ENCODE results near the gene ABCF1. TPM values are rescaled to one million over a fixed set of nuclear protein-coding genes. Genes with fewer than 3 reads are reported as not detected.
A peak's percentile ranks its signal among the peaks of the same experiment; 100 is the strongest.

The ABCF1 gene
- total and polyA plus RNA-seq, 9 of the 15 experiments (the other 6 are each of a cell fraction or from before 2014, with no cell fraction given) = 41.6 to 193 (median 102) TPM

GRCh38 chr6:30570740-30571074 is 535 bp upstream of the ABCF1 start (continued):
- no peak for TF ChIP-seq SNAPC5 (CRISPR knock-in tag; IDR thresholded peaks at IDR 0.05)
- peak; percentile 42; the same call in 1 of the 2 replicates for TF ChIP-seq SMARCE1 (IDR thresholded peaks at IDR 0.05)
- no peak for TF ChIP-seq DDX20 (tag; IDR thresholded peaks at IDR 0.05; ENCODE audit: low read depth)
- peak; percentile 25 for TF ChIP-seq ASH1L (IDR thresholded peaks at IDR 0.05; ENCODE audit: borderline replicate concordance, low read depth, partially characterized antibody)
- TF ChIP-seq, protein P1, sequence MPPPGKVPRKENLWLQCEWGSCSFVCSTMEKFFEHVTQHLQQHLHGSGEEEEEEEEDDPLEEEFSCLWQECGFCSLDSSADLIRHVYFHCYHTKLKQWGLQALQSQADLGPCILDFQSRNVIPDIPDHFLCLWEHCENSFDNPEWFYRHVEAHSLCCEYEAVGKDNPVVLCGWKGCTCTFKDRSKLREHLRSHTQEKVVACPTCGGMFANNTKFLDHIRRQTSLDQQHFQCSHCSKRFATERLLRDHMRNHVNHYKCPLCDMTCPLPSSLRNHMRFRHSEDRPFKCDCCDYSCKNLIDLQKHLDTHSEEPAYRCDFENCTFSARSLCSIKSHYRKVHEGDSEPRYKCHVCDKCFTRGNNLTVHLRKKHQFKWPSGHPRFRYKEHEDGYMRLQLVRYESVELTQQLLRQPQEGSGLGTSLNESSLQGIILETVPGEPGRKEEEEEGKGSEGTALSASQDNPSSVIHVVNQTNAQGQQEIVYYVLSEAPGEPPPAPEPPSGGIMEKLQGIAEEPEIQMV (tag; conservative IDR thresholded peaks at IDR 0.05; ENCODE audit: low read depth) = no peak
- TF ChIP-seq, protein P2, sequence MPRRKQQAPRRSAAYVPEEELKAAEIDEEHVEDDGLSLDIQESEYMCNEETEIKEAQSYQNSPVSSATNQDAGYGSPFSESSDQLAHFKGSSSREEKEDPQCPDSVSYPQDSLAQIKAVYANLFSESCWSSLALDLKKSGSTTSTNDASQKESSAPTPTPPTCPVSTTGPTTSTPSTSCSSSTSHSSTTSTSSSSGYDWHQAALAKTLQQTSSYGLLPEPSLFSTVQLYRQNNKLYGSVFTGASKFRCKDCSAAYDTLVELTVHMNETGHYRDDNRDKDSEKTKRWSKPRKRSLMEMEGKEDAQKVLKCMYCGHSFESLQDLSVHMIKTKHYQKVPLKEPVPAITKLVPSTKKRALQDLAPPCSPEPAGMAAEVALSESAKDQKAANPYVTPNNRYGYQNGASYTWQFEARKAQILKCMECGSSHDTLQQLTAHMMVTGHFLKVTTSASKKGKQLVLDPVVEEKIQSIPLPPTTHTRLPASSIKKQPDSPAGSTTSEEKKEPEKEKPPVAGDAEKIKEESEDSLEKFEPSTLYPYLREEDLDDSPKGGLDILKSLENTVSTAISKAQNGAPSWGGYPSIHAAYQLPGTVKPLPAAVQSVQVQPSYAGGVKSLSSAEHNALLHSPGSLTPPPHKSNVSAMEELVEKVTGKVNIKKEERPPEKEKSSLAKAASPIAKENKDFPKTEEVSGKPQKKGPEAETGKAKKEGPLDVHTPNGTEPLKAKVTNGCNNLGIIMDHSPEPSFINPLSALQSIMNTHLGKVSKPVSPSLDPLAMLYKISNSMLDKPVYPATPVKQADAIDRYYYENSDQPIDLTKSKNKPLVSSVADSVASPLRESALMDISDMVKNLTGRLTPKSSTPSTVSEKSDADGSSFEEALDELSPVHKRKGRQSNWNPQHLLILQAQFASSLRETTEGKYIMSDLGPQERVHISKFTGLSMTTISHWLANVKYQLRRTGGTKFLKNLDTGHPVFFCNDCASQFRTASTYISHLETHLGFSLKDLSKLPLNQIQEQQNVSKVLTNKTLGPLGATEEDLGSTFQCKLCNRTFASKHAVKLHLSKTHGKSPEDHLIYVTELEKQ (CRISPR knock-in tag; IDR thresholded peaks at IDR 0.05) = no peak
- 0 out of 4 replicates have a peak, but pooled peaks of 1 of the 2 experiments have one; percentile 13 for TF ChIP-seq FOXA3 (CRISPR knock-in tag; conservative IDR thresholded peaks at IDR 0.05 in 1 of 2, IDR thresholded peaks at IDR 0.05 in 1 of 2)
- TF ChIP-seq AFF1 (IDR thresholded peaks at IDR 0.05; ENCODE audit: low read depth in 1 of 2, partially characterized antibody in 2 of 2) = peak in 1 of 2 experiments; percentile 56
- no peak for TF ChIP-seq NR0B1 (IDR thresholded peaks at IDR 0.05; ENCODE audit: partially characterized antibody)
- no peak for TF ChIP-seq TCFL5 (CRISPR knock-in tag; conservative IDR thresholded peaks at IDR 0.05)
- no peak for TF ChIP-seq LEF1 (IDR thresholded peaks at IDR 0.05)
- no peak for TF ChIP-seq RFX7 (CRISPR knock-in tag; IDR thresholded peaks at IDR 0.05)
- no peak for TF ChIP-seq COPS2 (conservative IDR thresholded peaks at IDR 0.05)
- TF ChIP-seq ZFP91 (CRISPR knock-in tag; IDR thresholded peaks at IDR 0.05) = no peak
- no peak for TF ChIP-seq XRCC4 (IDR thresholded peaks at IDR 0.05; ENCODE audit: extremely low read depth, insufficient read depth, insufficient read length)
- TF ChIP-seq PHB2 (IDR thresholded peaks at IDR 0.05; ENCODE audit: low read depth) = peak; percentile 52; the same call in 1 of the 2 replicates

Measured in K562 (cell line).